Measurements from ENCODE around the gene ZFYVE28. TPM values are rescaled to one million over a fixed set of nuclear protein-coding genes. Genes with fewer than 3 reads are reported as not detected.
"Not testable (repeated sequence)": the region's sequence is repeated elsewhere in the genome, so short reads cannot be mapped to it uniquely, and the experiment has no call there.

Gene ZFYVE28
- polyA plus RNA-seq, 4 donors = 2.3 to 3.1 (median 2.7) TPM

GRCh38 chr4:2394528-2394927 is 23.9 kb downstream of the ZFYVE28 start:
- no peak for DNase-seq (ENCODE audit: low read depth in 4 of 4, low spot score in 2 of 4)

- DNase-seq (ENCODE audit: low read depth in 4 of 4, low spot score in 2 of 4) = peak in 1 of 4 donors; percentile 80
These were observed 24.8 kb downstream of the ZFYVE28 start for GRCh38 chr4:2393353-2394270.

- no peak for DNase-seq (ENCODE audit: low read depth in 4 of 4, low spot score in 2 of 4)
These were observed 27.5 kb downstream of the ZFYVE28 start for GRCh38 chr4:2390784-2391421.

GRCh38 chr4:2390146-2390545 is 28.3 kb downstream of the ZFYVE28 start:
- DNase-seq (ENCODE audit: low read depth in 4 of 4, low spot score in 2 of 4) = no peak

- no peak for DNase-seq (ENCODE audit: low read depth in 4 of 4, low spot score in 2 of 4)
These were observed 28.8 kb downstream of the ZFYVE28 start for GRCh38 chr4:2389691-2390090.

GRCh38 chr4:2388429-2389182 is 29.8 kb downstream of the ZFYVE28 start:
- no peak for DNase-seq (ENCODE audit: low read depth in 4 of 4, low spot score in 2 of 4)

GRCh38 chr4:2387829-2388228 is 30.6 kb downstream of the ZFYVE28 start:
- DNase-seq (ENCODE audit: low read depth in 4 of 4, low spot score in 2 of 4) = no peak

- no peak for DNase-seq (ENCODE audit: low read depth in 4 of 4, low spot score in 2 of 4)
These were observed 31.2 kb downstream of the ZFYVE28 start for GRCh38 chr4:2387218-2387617.

GRCh38 chr4:2386717-2387116 is 31.7 kb downstream of the ZFYVE28 start:
- DNase-seq (ENCODE audit: low read depth in 4 of 4, low spot score in 2 of 4) = no peak

- DNase-seq (ENCODE audit: low read depth in 4 of 4, low spot score in 2 of 4) = no peak
These were observed 32.9 kb downstream of the ZFYVE28 start for GRCh38 chr4:2385516-2385915.

GRCh38 chr4:2384245-2384644 is 34.2 kb downstream of the ZFYVE28 start:
- DNase-seq (ENCODE audit: low read depth in 4 of 4, low spot score in 2 of 4) = no peak

- DNase-seq (ENCODE audit: low read depth in 4 of 4, low spot score in 2 of 4) = no peak
These were observed 34.7 kb downstream of the ZFYVE28 start for GRCh38 chr4:2383760-2384159.

- DNase-seq (ENCODE audit: low read depth in 4 of 4, low spot score in 2 of 4) = not testable (repeated sequence)
These were observed 35.2 kb downstream of the ZFYVE28 start for GRCh38 chr4:2383220-2383631.

- not testable (repeated sequence) for DNase-seq (ENCODE audit: low read depth in 4 of 4, low spot score in 2 of 4)
These were observed 35.7 kb downstream of the ZFYVE28 start for GRCh38 chr4:2382769-2383202.

- DNase-seq (ENCODE audit: low read depth in 4 of 4, low spot score in 2 of 4) = not testable (repeated sequence)
These were observed 37.9 kb downstream of the ZFYVE28 start for GRCh38 chr4:2380589-2380988.

- no peak for DNase-seq (ENCODE audit: low read depth in 4 of 4, low spot score in 2 of 4)
These were observed 39.5 kb downstream of the ZFYVE28 start for GRCh38 chr4:2378898-2379297.

- no peak for DNase-seq (ENCODE audit: low read depth in 4 of 4, low spot score in 2 of 4)
These were observed 40.0 kb downstream of the ZFYVE28 start for GRCh38 chr4:2378401-2378800.

GRCh38 chr4:2377241-2377640 is 41.2 kb downstream of the ZFYVE28 start:
- no peak for DNase-seq (ENCODE audit: low read depth in 4 of 4, low spot score in 2 of 4)

GRCh38 chr4:2375427-2375826 is 43.0 kb downstream of the ZFYVE28 start:
- no peak for DNase-seq (ENCODE audit: low read depth in 4 of 4, low spot score in 2 of 4)

- DNase-seq (ENCODE audit: low read depth in 4 of 4, low spot score in 2 of 4) = no peak
These were observed 44.9 kb downstream of the ZFYVE28 start for GRCh38 chr4:2373532-2373931.

GRCh38 chr4:2372488-2373030 is 45.9 kb downstream of the ZFYVE28 start:
- DNase-seq (ENCODE audit: low read depth in 4 of 4, low spot score in 2 of 4) = no peak
